GM12878 (cell line): ENCODE measurements around the gene CIAO1. TPM values are rescaled to one million over a fixed set of nuclear protein-coding genes. Genes with fewer than 3 reads are reported as not detected.
"Not testable (repeated sequence)": the region's sequence is repeated elsewhere in the genome, so short reads cannot be mapped to it uniquely, and the experiment has no call there.

Source experiments
- ATAC-seq: fragments of 200-7000 bp; cut with Tn5 transposase; 3 replicates; pipeline ENCODE4 v1.9.1; 2020; ENCODE audit warnings: mild to moderate bottlenecking, moderate library complexity
- BruUV-seq: library from RNA; stranded (reverse); fragments of 400-500 nt; replicated peaks from 2 replicates; lab custom pipeline; 2021; lab: Mats Ljungman, UMichigan
- CTCF ChIA-PET: fragments of 300-600 bp; sonication (Branson Sonifier 250); formaldehyde crosslinking; extraction: SDS; loops from one replicate; lab custom pipeline; 2021; ENCODE audit warnings: inconsistent platforms; lab: Yijun Ruan, JAX
- POLR2A ChIA-PET: fragments of 350-600 bp; formaldehyde crosslinking; extraction: SDS; loops from one replicate; lab custom pipeline; 2021; ENCODE audit warnings: inconsistent platforms; lab: Charles Lee
- RAD21 ChIA-PET: fragments of 300-600 bp; sonication (Branson Sonifier 250); formaldehyde crosslinking; loops from one replicate; lab custom pipeline; 2023; ENCODE audit warnings: antibody characterized with exemption; ENCODE audit not compliant: unreplicated experiment; lab: Charles Lee
- SMC1A ChIA-PET: fragments of 300-600 bp; sonication (Branson Sonifier 250); formaldehyde crosslinking; loops from one replicate; lab custom pipeline; 2023; ENCODE audit not compliant: unreplicated experiment, uncharacterized antibody; lab: Charles Lee
- DNase-seq: peaks from one replicate; pipeline ENCODE4 v3.0.0-alpha.2; 2011; ENCODE audit warnings: low read depth, low spot score
- FAIRE-seq: peaks from 3 replicates; lab custom pipeline; 2011; peaks lifted over from hg19 to GRCh38; lab: Jason Lieb, UNC
- H2AFZ ChIP-seq: 2 replicates; pipeline ENCODE4 v1.6.0; 2011; ENCODE audit warnings: low read depth, low read length, control low read depth; ENCODE audit not compliant: control insufficient read depth
- H3K27ac ChIP-seq: 2 replicates; pipeline ENCODE4 v1.5.1; 2011; ENCODE audit warnings: control low read depth; ENCODE audit not compliant: control insufficient read depth, insufficient read depth
- H3K27me3 ChIP-seq, 2 experiments: replicated peaks in 1 of 2; 2 replicates each; pipeline versions ENCODE4 v1.6.0 to v1.6.1; 2011; ENCODE audit warnings: low read length in 1 of 2; ENCODE audit not compliant: control insufficient read depth in 2 of 2, insufficient read depth in 2 of 2
- H3K36me3 ChIP-seq, 2 experiments: 2 replicates each; pipeline ENCODE4 v1.5.1; 2011; ENCODE audit warnings: low read length in 1 of 2; ENCODE audit not compliant: control insufficient read depth in 2 of 2, insufficient read depth in 2 of 2
- H3K4me1 ChIP-seq: 2 replicates; pipeline ENCODE4 v1.6.1; 2011; ENCODE audit warnings: mild to moderate bottlenecking, low read length, moderate library complexity, mixed read lengths; ENCODE audit not compliant: control insufficient read depth, insufficient read depth
- H3K4me2 ChIP-seq: 2 replicates; pipeline ENCODE4 v1.6.0; 2011; ENCODE audit warnings: control low read depth; ENCODE audit not compliant: control insufficient read depth, insufficient read depth
- H3K4me3 ChIP-seq: fragments of 200-600 bp; sonication (generic); 2 replicates; pipeline ENCODE4 v1.5.1; 2016
- H3K79me2 ChIP-seq: 2 replicates; pipeline ENCODE4 v1.6.0; 2011; ENCODE audit warnings: low read length; ENCODE audit not compliant: control insufficient read depth, insufficient read depth
- H3K9ac ChIP-seq: 2 replicates; pipeline ENCODE4 v1.8.0; 2011; ENCODE audit warnings: low read length, control low read depth, mixed read lengths; ENCODE audit not compliant: control insufficient read depth, insufficient read depth
- H3K9me3 ChIP-seq: replicated peaks from 3 replicates; pipeline ENCODE4 v1.5.1; 2011; ENCODE audit warnings: mild to moderate bottlenecking, low read length; ENCODE audit not compliant: control insufficient read depth, insufficient read depth
- H4K20me1 ChIP-seq: 2 replicates; pipeline ENCODE4 v1.6.0; 2011; ENCODE audit not compliant: control insufficient read depth, insufficient read depth
- WGBS: methylation state at CpG from one replicate; pipeline ENCODE4 v1.1.6; 2016; ENCODE audit warnings: low lambda C conversion rate; ENCODE audit not compliant: insufficient replicate concordance, insufficient coverage; ENCODE audit errors: missing lambda C conversion rate; 5-methylcytosine and 5-hydroxymethylcytosine counted together
- in situ Hi-C: fragments of 300-500 bp; cut with MboI; formaldehyde crosslinking; loops from 9 replicates; pipeline ENCODE4 v1.14.3; 2018; ENCODE audit warnings: mixed read lengths
- intact Hi-C: fragments of 100-400 bp; cut with micrococcal nuclease; formaldehyde crosslinking; loops from one replicate; pipeline ENCODE4 v1.14.2; 2022; ENCODE audit not compliant: unreplicated experiment
- polyA plus RNA-seq, 11 experiments: library from polyadenylated mRNA; depleted of rRNA in 4 of 11; unstranded in 6 of 11; stranded (reverse) in 5 of 11; fragments of >200 nt; fragmentation: Nextera tagmentation in 4 of 11; fragmentation: Illumina TruSeq in 1 of 11; extraction: Ambion mirVana in 4 of 11; extraction: Trizol in 1 of 11; gene quantifications; 1 replicate in 1 of 11; 2 replicates in 10 of 11; pipeline versions ENCODE4 v1.2.1 to v1.2.3, GENCODE V29; 2011 to 2016; ENCODE audit warnings: inconsistent platforms in 2 of 11, missing spikeins in 2 of 11, low read depth in 1 of 11
- total RNA-seq, 4 experiments: library from RNA; depleted of rRNA in 3 of 4; stranded (reverse); fragments of >200 nt in 3 of 4; fragmentation: Illumina TruSeq in 1 of 4; extraction: Trizol in 1 of 4; gene quantifications; 2 replicates each; pipeline versions ENCODE4 v1.2.1 to v1.2.3, GENCODE V29; 2013 to 2021
- TF ChIP-seq, protein P1 (sequence below): fragments of 450-650 bp; IDR thresholded peaks from 2 replicates; pipeline ENCODE4 v1.6.1; 2017; ENCODE audit warnings: low read depth, mild to moderate bottlenecking, moderate library complexity
- TF ChIP-seq, protein P2 (sequence below): fragments of 450-650 bp; IDR thresholded peaks from 2 replicates; pipeline ENCODE4 v1.6.1; 2014; ENCODE audit warnings: mild to moderate bottlenecking

The CIAO1 gene
- total and polyA plus RNA-seq, 10 of the 15 experiments (the other 5 are each of a cell fraction or from before 2014, with no cell fraction given): 8.3 to 89.4 (median 63.4) TPM

DNA sequence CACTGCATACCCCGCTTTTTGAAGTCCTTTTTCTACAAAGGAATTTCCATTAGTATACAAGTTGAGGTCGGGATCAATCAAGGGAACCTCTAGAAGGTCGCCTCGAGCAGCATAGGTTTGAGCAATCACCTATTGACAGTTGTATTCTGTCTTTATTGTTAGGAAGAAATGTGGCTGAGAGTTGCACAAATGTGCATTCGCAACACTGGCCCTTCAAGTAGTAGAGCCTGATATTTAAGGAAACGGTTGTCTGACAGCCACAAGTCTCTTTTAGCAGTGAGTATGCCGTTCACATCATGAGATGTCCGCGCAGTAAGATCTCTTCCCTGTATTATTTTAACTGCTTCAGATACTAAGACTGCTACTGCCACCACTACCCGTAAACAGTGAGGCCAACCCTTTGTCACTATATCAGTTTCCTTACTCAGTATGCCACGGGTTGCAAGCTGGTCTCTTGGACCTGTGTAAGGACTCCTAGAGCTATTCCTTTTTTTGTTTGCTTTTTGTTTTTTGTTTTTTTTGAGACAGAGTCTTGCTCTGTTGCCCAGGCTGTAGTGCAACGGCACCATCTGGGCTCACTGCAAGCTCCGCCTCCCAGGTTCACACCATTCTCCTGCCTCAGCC lies 47.4 kb upstream of the CIAO1 start:
- Histone ChIP-seq H3K9ac (no peak overlapping the region), H3K4me1 (no peaks in the 10 kb centered on the region), H3K27me3 (no peaks in the 10 kb centered on the region), H3K27ac (no peak overlapping the region), H3K4me3 (no peak overlapping the region), H4K20me1 (no peaks in the 10 kb centered on the region), H3K79me2 (no peaks in the 10 kb centered on the region), H3K36me3 (no peaks in the 10 kb centered on the region), H3K9me3 (no peaks in the 10 kb centered on the region), H2AFZ (no peak overlapping the region), H3K4me2 (no peak overlapping the region)
- POLR2A ChIA-PET: no interaction called here
- RAD21 ChIA-PET: no interaction called here
- ATAC-seq (no peak), FAIRE-seq (no peak), DNase-seq (no peak)
- CTCF ChIA-PET: no interaction called here
- SMC1A ChIA-PET: no interaction called here
- intact Hi-C loops (no loop called here), in situ Hi-C loops (no loop called here)
- no TSS peak for BruUV-seq
- 81% methylated on average over 13 of the region's 13 CpGs for WGBS
- TF ChIP-seq, protein P1, sequence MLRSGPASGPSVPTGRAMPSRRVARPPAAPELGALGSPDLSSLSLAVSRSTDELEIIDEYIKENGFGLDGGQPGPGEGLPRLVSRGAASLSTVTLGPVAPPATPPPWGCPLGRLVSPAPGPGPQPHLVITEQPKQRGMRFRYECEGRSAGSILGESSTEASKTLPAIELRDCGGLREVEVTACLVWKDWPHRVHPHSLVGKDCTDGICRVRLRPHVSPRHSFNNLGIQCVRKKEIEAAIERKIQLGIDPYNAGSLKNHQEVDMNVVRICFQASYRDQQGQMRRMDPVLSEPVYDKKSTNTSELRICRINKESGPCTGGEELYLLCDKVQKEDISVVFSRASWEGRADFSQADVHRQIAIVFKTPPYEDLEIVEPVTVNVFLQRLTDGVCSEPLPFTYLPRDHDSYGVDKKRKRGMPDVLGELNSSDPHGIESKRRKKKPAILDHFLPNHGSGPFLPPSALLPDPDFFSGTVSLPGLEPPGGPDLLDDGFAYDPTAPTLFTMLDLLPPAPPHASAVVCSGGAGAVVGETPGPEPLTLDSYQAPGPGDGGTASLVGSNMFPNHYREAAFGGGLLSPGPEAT: no peak
- TF ChIP-seq, protein P2, sequence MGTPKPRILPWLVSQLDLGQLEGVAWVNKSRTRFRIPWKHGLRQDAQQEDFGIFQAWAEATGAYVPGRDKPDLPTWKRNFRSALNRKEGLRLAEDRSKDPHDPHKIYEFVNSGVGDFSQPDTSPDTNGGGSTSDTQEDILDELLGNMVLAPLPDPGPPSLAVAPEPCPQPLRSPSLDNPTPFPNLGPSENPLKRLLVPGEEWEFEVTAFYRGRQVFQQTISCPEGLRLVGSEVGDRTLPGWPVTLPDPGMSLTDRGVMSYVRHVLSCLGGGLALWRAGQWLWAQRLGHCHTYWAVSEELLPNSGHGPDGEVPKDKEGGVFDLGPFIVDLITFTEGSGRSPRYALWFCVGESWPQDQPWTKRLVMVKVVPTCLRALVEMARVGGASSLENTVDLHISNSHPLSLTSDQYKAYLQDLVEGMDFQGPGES: no peak

DNA sequence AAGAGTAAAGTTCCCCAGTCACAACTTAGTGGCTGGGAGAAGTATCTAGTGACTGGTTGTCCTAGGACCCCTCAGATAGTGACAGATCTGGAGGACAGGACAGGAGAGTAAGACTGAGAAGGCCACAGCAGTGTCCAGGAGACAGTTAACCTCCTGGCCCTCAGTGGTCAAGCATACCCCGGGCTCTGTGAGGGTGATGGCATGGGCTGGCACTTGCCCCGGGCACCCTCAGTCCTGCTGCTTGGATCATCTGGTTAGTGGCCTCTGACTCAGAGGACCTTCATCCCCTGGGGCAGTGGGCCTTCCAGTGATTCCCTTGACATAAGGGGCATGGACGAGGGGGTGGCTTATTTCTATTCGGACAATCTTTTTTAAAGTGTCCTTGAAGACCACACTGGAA lies 46.1 kb upstream of the CIAO1 start:
- H3K27me3 ChIP-seq, ATAC-seq, intact Hi-C loops, H3K9ac ChIP-seq, DNase-seq, BruUV-seq, POLR2A ChIA-PET, H3K36me3 ChIP-seq, FAIRE-seq, H3K27ac ChIP-seq, H3K4me3 ChIP-seq, H4K20me1 ChIP-seq, in situ Hi-C loops, H3K9me3 ChIP-seq, H2AFZ ChIP-seq, RAD21 ChIA-PET, CTCF ChIA-PET, H3K4me2 ChIP-seq, H3K79me2 ChIP-seq, H3K4me1 ChIP-seq: not testable (repeated sequence)
- WGBS: 83% methylated on average over 4 of the region's 4 CpGs
- SMC1A ChIA-PET: interaction anchor here (0.7 kb wide), 1 partner anchor 8 kb away, joined by 4 read pairs; no protein-coding TSS in a partner anchor

DNA sequence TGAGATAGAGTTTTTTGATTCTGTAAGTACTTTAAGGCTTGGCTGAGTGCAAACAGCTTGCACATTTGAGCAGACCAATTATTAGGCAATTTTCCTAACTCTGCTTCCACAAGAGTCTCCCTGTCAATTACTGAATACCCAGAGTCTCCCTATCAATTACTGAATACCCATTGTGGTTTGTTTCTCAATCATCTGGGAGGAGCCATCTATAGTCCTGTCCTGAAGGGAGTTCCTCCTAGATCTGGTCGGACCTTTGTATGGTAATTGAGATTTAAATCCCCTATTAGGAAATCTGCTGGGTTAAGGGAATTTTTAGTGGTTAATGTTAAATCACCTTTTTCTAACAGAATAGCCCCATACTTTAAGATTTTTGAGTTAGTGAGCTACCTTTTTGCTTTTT lies 44.9 kb upstream of the CIAO1 start:
- H3K36me3 ChIP-seq, BruUV-seq, H3K9me3 ChIP-seq, H3K79me2 ChIP-seq, H4K20me1 ChIP-seq, in situ Hi-C loops, H2AFZ ChIP-seq, H3K9ac ChIP-seq, CTCF ChIA-PET, H3K4me2 ChIP-seq, SMC1A ChIA-PET, H3K27ac ChIP-seq, ATAC-seq, RAD21 ChIA-PET, H3K4me3 ChIP-seq, DNase-seq, intact Hi-C loops, FAIRE-seq, H3K27me3 ChIP-seq: not testable (repeated sequence)
- 95% methylated on average over 1 of the region's 1 CpG for WGBS
- POLR2A ChIA-PET: interaction anchor here (0.9 to 10.0 kb wide), 2 partner anchors 12 to 26 kb away, joined by 3 to 66 read pairs; partner anchors contain the start of gene STARD7
- peaks cover 17% of the 10 kb centered on the region for H3K4me1 ChIP-seq
